Coronary artery (tissue), 2 donors: ENCODE data around the gene TOR1A.

Experiments
- DNase-seq: peaks from one replicate; pipeline ENCODE4 v3.0.0-alpha.2; 2017; ENCODE audit warnings: low spot score
- H3K27ac ChIP-seq, 2 donors: fragments of 200-600 bp; sonication (generic); one replicate each; pipeline ENCODE4 v1.5.1; 2016 to 2019
- H3K4me3 ChIP-seq: fragments of 200-600 bp; sonication (generic); 2 replicates; pipeline ENCODE4 v1.5.1; 2016; ENCODE audit warnings: mild to moderate bottlenecking, moderate library complexity
- TF ChIP-seq, protein P1 (sequence below): fragments of 200-600 bp; sonication (generic); IDR thresholded peaks from one replicate; pipeline ENCODE4 v1.5.1; 2019; ENCODE audit warnings: antibody characterized with exemption

TOR1A gene

DNA sequence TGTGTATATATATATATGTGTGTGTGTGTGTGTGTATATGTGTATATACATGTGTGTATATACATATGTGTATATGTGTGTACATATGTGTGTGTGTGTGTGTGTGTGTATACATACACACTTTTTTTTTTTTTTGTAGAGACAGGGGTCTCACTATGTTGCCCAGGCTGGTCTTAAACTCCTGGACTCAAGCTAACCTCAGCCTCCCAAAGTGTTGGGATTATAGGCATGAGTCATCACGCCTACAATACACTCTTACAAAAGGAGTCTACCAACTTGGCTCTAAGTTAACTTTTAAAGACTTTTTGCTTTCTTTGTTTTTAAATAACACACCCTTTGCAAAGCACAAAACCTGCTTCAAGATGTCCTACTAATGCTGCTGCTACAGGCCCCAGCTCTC is 9.0 kb upstream of the TOR1A start:
- TF ChIP-seq, protein P1, sequence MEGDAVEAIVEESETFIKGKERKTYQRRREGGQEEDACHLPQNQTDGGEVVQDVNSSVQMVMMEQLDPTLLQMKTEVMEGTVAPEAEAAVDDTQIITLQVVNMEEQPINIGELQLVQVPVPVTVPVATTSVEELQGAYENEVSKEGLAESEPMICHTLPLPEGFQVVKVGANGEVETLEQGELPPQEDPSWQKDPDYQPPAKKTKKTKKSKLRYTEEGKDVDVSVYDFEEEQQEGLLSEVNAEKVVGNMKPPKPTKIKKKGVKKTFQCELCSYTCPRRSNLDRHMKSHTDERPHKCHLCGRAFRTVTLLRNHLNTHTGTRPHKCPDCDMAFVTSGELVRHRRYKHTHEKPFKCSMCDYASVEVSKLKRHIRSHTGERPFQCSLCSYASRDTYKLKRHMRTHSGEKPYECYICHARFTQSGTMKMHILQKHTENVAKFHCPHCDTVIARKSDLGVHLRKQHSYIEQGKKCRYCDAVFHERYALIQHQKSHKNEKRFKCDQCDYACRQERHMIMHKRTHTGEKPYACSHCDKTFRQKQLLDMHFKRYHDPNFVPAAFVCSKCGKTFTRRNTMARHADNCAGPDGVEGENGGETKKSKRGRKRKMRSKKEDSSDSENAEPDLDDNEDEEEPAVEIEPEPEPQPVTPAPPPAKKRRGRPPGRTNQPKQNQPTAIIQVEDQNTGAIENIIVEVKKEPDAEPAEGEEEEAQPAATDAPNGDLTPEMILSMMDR = no peak
- no peak for DNase-seq
- no peak overlapping the region for H3K4me3 ChIP-seq
- H3K27ac ChIP-seq = no peak overlapping the region

DNA sequence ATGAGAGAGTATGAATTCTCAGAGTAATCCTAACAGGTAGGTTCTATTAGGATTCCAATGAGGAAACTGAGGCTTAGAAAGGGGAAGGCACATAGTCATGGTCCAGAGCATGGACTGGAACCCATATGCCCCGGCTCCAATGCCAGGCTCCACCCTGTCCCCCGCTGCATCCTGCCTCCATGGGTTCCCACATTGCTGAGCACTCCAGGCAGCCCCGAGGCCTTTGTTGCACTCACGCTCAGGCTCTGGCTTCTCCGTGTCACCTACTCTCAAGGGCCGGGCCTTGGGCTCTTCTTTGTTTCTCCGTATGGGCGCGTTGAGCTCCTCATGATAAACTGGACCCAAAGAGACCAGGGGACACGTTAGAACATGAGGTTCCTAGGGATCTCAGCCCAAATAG is 5.0 kb upstream of the TOR1A start:
- DNase-seq = no peak
- TF ChIP-seq, protein P1 = no peak
- H3K27ac ChIP-seq = no peak overlapping the region
- H3K4me3 ChIP-seq = no peak overlapping the region

DNA sequence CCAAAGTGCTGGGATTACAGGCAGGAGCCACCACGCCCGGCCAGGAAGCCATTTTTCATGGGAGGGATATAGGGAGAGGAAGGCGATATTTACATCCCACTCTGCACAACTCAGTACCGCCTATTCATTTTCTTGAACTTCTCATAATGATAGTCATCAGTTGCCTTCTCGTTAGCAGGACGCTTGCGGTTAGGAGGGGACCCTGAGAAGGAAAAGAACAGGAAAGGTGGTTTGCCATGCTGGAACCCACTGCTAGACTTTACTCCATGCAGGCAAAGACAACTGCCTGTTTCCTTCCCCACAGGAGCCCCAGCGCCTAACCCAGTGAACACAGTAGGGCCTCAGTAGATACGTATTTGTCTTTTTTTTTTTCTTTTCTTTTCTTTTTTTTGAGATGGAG is 4.1 kb upstream of the TOR1A start:
- no peak for DNase-seq
- Histone ChIP-seq H3K27ac (no peak overlapping the region), H3K4me3 (no peak overlapping the region)
- TF ChIP-seq, protein P1 = no peak

DNA sequence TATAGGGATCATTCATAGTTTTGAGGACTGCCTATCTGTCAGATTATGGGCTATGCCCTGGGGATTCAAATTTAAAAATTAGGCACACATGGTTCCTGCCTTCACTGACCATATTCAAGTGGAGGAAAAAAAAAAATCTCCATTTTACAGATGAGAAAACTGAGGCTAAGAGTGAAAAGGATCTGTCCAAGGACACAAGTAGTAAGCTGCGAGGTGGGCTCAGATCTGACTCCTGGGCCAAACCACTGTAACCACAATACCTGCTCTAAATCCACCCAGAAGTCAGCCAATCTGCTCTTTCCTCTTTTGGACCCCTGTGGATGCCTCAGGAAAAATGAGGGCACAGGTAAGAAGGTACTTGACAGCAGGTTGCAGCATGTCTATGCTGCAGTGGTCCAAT is 2.8 kb upstream of the TOR1A start:
- TF ChIP-seq, protein P1 = no peak
- no peak overlapping the region for H3K27ac ChIP-seq
- H3K4me3 ChIP-seq = no peak overlapping the region
- no peak for DNase-seq

DNA sequence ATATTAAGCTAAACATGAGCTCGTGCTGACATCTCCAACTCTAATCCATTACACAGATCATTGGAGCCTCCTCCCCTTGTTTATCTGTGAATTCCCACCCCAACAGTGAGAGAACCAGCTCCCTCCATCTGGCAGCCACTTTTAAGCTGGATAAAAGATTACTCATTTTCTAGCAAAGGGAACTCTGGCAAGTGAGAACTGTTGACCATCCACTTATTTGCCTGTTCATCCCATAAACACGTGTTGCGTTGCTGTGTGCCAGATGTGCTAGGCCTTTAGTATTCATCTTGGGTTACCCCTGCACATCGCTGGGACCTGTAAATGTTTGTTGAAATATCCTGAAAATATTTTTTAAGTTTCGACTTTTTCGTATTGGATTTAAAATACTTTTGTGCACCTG is 2.4 kb upstream of the TOR1A start:
- TF ChIP-seq, protein P1 = no peak
- Histone ChIP-seq H3K4me3 (no peak overlapping the region), H3K27ac (no peak overlapping the region)
- no peak for DNase-seq

DNA sequence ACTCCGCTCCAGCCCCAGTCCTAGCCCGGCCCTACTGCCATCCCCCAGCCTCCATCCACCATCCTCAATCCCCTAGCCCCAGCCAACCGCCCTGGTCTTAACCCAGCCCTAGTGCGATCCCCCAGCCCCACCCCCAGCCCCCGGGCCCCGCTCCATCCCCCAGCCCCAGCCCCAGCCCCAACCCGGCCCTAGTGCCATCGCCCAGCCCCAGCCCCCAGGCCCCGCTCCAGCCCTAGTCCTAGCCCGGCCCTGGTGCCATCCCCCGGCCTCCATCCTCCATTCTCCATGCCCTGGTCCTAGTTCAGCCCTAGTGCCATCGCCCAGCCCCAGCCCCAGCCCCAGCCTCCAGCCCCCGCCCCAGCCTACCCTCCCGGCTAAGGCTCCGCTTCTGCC is 398 bp downstream of the TOR1A start:
- TF ChIP-seq, protein P1 = no peak
- H3K27ac ChIP-seq = peak overlapping the region; percentile 37 to 91
- DNase-seq = no peak
- peak overlapping the region; percentile 92 for H3K4me3 ChIP-seq

DNA sequence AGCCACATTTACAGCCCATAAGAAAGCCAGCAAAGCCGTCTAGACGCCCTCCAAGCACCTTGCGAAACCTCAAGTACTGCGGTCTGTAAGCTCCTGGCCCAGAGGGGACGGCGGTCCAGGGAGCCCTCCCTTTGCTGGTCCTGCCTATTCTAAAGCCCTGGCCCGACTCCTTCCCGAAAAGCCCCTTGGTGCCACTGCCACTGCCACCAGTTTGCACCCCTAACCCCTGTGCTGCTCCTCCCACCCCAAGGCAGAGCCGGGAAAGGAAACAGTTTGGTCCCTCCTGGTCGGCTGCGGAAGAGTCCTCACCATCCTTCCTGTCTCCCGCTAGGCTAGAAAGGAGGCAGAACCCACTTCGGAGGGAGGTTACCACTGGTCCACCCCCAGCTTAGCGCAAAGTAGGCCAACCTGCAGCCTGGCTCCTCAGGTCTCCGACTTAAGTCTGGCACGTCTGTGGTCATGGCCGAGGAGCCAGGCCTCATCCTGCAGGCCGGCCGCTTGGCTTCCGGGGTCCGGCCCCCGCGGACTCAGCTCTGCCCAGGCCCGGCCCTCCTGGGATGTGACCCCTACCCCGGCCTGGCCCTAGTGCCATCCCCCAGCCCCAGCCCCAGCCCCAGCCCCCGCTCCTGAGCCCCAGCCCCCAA is 916 bp downstream of the TOR1A start:
- DNase-seq = no peak
- TF ChIP-seq, protein P1 = no peak
- peak overlapping the region in 1 of 2 donors; percentile 91 for H3K27ac ChIP-seq

More for the DNA sequence above, 916 bp downstream of the TOR1A start:
- H3K4me3 ChIP-seq = peak overlapping the region; percentile 92
